Neural cell (in vitro differentiated cells): Measurements from ENCODE around the gene RDX. TPM values are rescaled to one million over a fixed set of nuclear protein-coding genes. Genes with fewer than 3 reads are reported as not detected.

Source experiments
- H2AFZ ChIP-seq: fragments of 200-600, 300-800 bp; sonication (generic), shearing (Covaris generic); 2 replicates; pipeline ENCODE4 v1.6.0; 2014; ENCODE audit warnings: low read depth, mild to moderate bottlenecking, antibody characterized with exemption, low read length, moderate library complexity
- H3F3A ChIP-seq: fragments of 200-600 bp; shearing (Covaris generic); 2 replicates; pipeline ENCODE4 v1.6.1; 2016; ENCODE audit warnings: mild to moderate bottlenecking, moderate library complexity, mixed read lengths, antibody characterized with exemption, low read length; ENCODE audit not compliant: insufficient read depth, poor library complexity, severe bottlenecking
- H3K27ac ChIP-seq: fragments of 200-600, 300-800 bp; sonication (generic), shearing (Covaris generic); 2 replicates; pipeline ENCODE4 v1.5.1; 2014; ENCODE audit warnings: mild to moderate bottlenecking, low read length, moderate library complexity
- H3K27me3 ChIP-seq: fragments of 300-800, 200-600 bp; sonication (generic), shearing (Covaris generic); 2 replicates; pipeline ENCODE4 v1.6.0; 2014; ENCODE audit warnings: mild to moderate bottlenecking, low read depth, low read length, moderate library complexity; ENCODE audit not compliant: insufficient read depth
- H3K36me3 ChIP-seq: fragments of 300-800, 200-600 bp; sonication (generic), shearing (Covaris generic); 2 replicates; pipeline ENCODE4 v1.5.1; 2014; ENCODE audit warnings: mild to moderate bottlenecking, antibody characterized with exemption, low read length, moderate library complexity; ENCODE audit not compliant: insufficient read depth
- H3K4me2 ChIP-seq: fragments of 300-800, 200-600 bp; sonication (generic), shearing (Covaris generic); 2 replicates; pipeline ENCODE4 v1.6.0; 2014; ENCODE audit warnings: mild to moderate bottlenecking, low read length
- H3K4me3 ChIP-seq: fragments of 300-800, 200-600 bp; sonication (generic), shearing (Covaris generic); 2 replicates; pipeline ENCODE4 v1.5.1; 2014; ENCODE audit warnings: mild to moderate bottlenecking, low read length, moderate library complexity
- H3K79me2 ChIP-seq: fragments of 200-600 bp; shearing (Covaris generic); replicated peaks from 2 replicates; pipeline ENCODE4 v1.6.0; 2014; ENCODE audit warnings: mild to moderate bottlenecking, low read length, moderate library complexity; ENCODE audit not compliant: insufficient read depth
- H3K9ac ChIP-seq: fragments of 300-800, 200-600 bp; sonication (generic), shearing (Covaris generic); 2 replicates; pipeline ENCODE4 v1.6.1; 2016; ENCODE audit warnings: mild to moderate bottlenecking, low read length, mixed read lengths
- H3K9me2 ChIP-seq: fragments of 200-600 bp; shearing (Covaris generic); 2 replicates; pipeline ENCODE4 v1.6.1; 2016; ENCODE audit warnings: mild to moderate bottlenecking, low read length, mixed read lengths; ENCODE audit not compliant: insufficient read depth
- H3K9me3 ChIP-seq: fragments of 200-600, 300-800 bp; sonication (generic), shearing (Covaris generic); 2 replicates; pipeline ENCODE4 v1.6.1; 2016; ENCODE audit warnings: mild to moderate bottlenecking, mixed run types, low read length, moderate library complexity, mixed read lengths
- H4K20me1 ChIP-seq: fragments of 200-600 bp; shearing (Covaris generic); 2 replicates; pipeline ENCODE4 v1.6.1; 2016; ENCODE audit warnings: mild to moderate bottlenecking, mixed run types; ENCODE audit not compliant: insufficient read depth
- CTCF ChIP-seq: fragments of 450-650 bp; IDR thresholded peaks from 2 replicates; pipeline ENCODE4 v1.5.1; 2014; ENCODE audit warnings: antibody characterized with exemption, mild to moderate bottlenecking, moderate library complexity; ENCODE audit not compliant: poor library complexity, severe bottlenecking
- EP300 ChIP-seq: fragments of 450-650 bp; conservative IDR thresholded peaks from 2 replicates; pipeline ENCODE4 v1.6.1; 2014; ENCODE audit warnings: antibody characterized with exemption, mild to moderate bottlenecking, moderate library complexity; ENCODE audit not compliant: poor library complexity, severe bottlenecking
- EZH2 ChIP-seq: fragments of 200-600, 300-800 bp; shearing (Covaris generic), sonication (generic); IDR thresholded peaks from 2 replicates; pipeline ENCODE4 v1.6.1; 2014; ENCODE audit warnings: antibody characterized with exemption, low read length, borderline replicate concordance, mild to moderate bottlenecking; ENCODE audit not compliant: insufficient read depth, poor library complexity, severe bottlenecking
- MXI1 ChIP-seq: fragments of 450-650 bp; conservative IDR thresholded peaks from 2 replicates; pipeline ENCODE4 v1.6.1; 2014; ENCODE audit warnings: antibody characterized with exemption, mild to moderate bottlenecking; ENCODE audit not compliant: poor library complexity, severe bottlenecking
- POLR2AphosphoS5 ChIP-seq: IDR thresholded peaks from 2 replicates; pipeline ENCODE4 v1.6.1; 2012
- RAD21 ChIP-seq: fragments of 450-650 bp; conservative IDR thresholded peaks from 2 replicates; pipeline ENCODE4 v1.6.1; 2014; ENCODE audit warnings: antibody characterized with exemption, mild to moderate bottlenecking, moderate library complexity
- REST ChIP-seq: IDR thresholded peaks from 2 replicates; pipeline ENCODE4 v1.6.1; 2012; ENCODE audit warnings: borderline replicate concordance
- SMC3 ChIP-seq: fragments of 450-650 bp; conservative IDR thresholded peaks from 2 replicates; pipeline ENCODE4 v1.6.1; 2014; ENCODE audit warnings: antibody characterized with exemption, mild to moderate bottlenecking, moderate library complexity; ENCODE audit not compliant: poor library complexity
- TAF1 ChIP-seq: IDR thresholded peaks from 2 replicates; pipeline ENCODE4 v1.6.1; 2012; ENCODE audit warnings: low read depth
- polyA plus RNA-seq: library from polyadenylated mRNA; depleted of rRNA; stranded (reverse); fragments of >200 nt; gene quantifications from 2 replicates; pipeline ENCODE4 v1.2.3, GENCODE V29; 2014

Gene RDX
- polyA plus RNA-seq, 1 donor from 2014 or later, result 39.0 TPM

DNA sequence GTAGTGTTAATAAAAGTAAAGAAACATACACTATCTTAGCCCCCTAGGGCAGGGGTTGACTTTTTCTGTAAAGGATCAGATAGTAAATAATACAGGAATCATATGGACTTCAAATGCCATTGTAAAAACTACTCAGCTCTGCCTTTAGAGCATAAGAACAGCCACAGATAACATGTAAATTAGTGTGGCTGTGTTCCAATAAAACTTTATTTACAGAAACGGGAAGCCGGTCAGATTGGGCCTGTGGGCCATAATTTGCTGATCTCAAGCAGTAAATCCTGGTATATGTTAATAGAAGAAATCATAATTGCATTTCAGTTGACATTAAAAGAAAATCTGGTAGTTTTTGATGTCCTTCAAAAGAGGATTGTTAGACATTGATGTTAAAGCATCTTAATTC lies 126.7 kb downstream of the RDX start:
- Histone ChIP-seq H4K20me1 (no peaks in the 10 kb centered on the region), H2AFZ (no peak overlapping the region), H3F3A (no peaks in the 10 kb centered on the region), H3K9me3 (no peaks in the 10 kb centered on the region), H3K9ac (no peak overlapping the region), H3K36me3 (no peaks in the 10 kb centered on the region), H3K27me3 (no peaks in the 10 kb centered on the region), H3K27ac (no peak overlapping the region), H3K4me3 (no peak overlapping the region), H3K9me2 (no peaks in the 10 kb centered on the region), H3K79me2 (peaks cover 14% of the 10 kb centered on the region), H3K4me2 (no peak overlapping the region)
- TF ChIP-seq SMC3 (no peak), MXI1 (no peak), EP300 (no peak), CTCF (no peak), EZH2 (no peak), POLR2AphosphoS5 (no peak), RAD21 (no peak), TAF1 (no peak), REST (no peak)

DNA sequence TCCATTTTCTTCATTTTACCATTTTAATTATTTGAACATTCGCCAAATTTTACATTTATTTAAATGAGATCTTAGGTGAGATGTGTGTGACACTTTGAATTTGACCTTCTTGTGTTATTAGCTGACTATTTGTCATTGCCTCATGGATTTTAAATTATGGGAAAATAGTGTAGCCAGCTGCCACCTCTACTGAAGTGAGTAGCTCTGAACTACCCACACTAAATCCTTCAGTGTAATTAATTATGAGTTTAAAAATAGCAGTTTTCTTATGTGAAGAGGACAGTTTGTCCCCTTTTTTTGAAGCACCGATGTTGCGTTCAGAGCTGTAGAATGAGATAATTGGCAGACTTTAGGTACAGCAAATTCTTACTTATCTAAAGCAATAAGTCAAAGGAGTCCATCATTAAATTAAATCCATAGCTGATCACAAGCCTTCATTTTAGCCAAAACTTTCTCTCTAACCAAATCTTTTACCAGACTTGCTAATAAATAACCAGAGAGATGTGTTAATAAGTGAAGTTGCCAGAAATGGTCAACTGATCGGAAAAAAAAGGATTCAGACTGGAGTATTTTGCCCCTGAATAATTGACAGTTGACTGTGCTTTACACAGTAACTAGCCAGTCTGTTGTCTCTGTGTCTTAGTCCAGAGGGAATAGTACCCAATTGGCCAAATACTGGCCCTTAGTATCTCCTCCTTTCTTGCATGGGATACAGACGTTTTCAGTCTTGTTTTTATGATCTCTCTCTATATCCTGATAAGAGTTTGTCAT lies 128.2 kb downstream of the RDX start:
- H3K4me2 ChIP-seq, result no peak overlapping the region
- H3K4me3 ChIP-seq, result no peak overlapping the region
- H3K9me2 ChIP-seq, result no peaks in the 10 kb centered on the region
- no peaks in the 10 kb centered on the region for H3K27me3 ChIP-seq
- peaks cover 14% of the 10 kb centered on the region for H3K79me2 ChIP-seq
- H4K20me1 ChIP-seq, result no peaks in the 10 kb centered on the region
- TF ChIP-seq EP300 (no peak), MXI1 (no peak), SMC3 (no peak), TAF1 (no peak), RAD21 (no peak), CTCF (no peak)
- H3K9me3 ChIP-seq, result no peaks in the 10 kb centered on the region
- H3K27ac ChIP-seq, result no peak overlapping the region
- no peaks in the 10 kb centered on the region for H3K36me3 ChIP-seq
- no peak overlapping the region for H3K9ac ChIP-seq
- H3F3A ChIP-seq, result no peaks in the 10 kb centered on the region
- H2AFZ ChIP-seq, result no peak overlapping the region
